WTC11 (cell line): Measurements from ENCODE around the gene ZBTB47. TPM values are rescaled to one million over a fixed set of nuclear protein-coding genes. Genes with fewer than 3 reads are reported as not detected.

Experiments used
- ATAC-seq: fragments of 200-7000 bp; cut with Tn5 transposase; 2 replicates; pipeline ENCODE4 v1.10.0; 2021; ENCODE audit warnings: mild to moderate bottlenecking, moderate library complexity
- CTCF ChIA-PET: fragments of 300-600 bp; sonication (Branson Sonifier 250); formaldehyde crosslinking; loops from one replicate; lab custom pipeline; 2021; ENCODE audit warnings: antibody characterized with exemption; lab: Charles Lee
- POLR2A ChIA-PET: fragments of 350-600 bp; sonication (Branson Sonifier 250); formaldehyde crosslinking; loops from one replicate; lab custom pipeline; 2021; ENCODE audit warnings: antibody characterized with exemption; lab: Charles Lee
- DNase-seq: peaks from one replicate; pipeline ENCODE4 v3.0.0; 2021; ENCODE audit warnings: low spot score
- H3K27ac Mint-ChIP-seq: 2 replicates; pipeline ENCODE4 v1.8.0; 2021; ENCODE audit warnings: mixed read lengths
- H3K27me3 Mint-ChIP-seq: 2 replicates; pipeline ENCODE4 v1.8.0; 2021; ENCODE audit warnings: low read depth, mild to moderate bottlenecking, moderate library complexity, mixed read lengths
- H3K36me3 Mint-ChIP-seq: 2 replicates; pipeline ENCODE4 v1.8.0; 2021; ENCODE audit warnings: mixed read lengths
- H3K4me1 Mint-ChIP-seq: 2 replicates; pipeline ENCODE4 v1.8.0; 2022; ENCODE audit warnings: mixed read lengths
- H3K4me3 Mint-ChIP-seq: 2 replicates; pipeline ENCODE4 v1.8.0; 2021; ENCODE audit warnings: mild to moderate bottlenecking, moderate library complexity, mixed read lengths
- H3K9me3 Mint-ChIP-seq: 2 replicates; pipeline ENCODE4 v1.8.0; 2021; ENCODE audit warnings: mixed read lengths
- ATF2 ChIP-seq: sonication (generic); formaldehyde crosslinking; IDR thresholded peaks from 2 replicates; pipeline ENCODE4 v1.8.1; 2022; ENCODE audit warnings: low read depth, missing genetic modification reagents, borderline replicate concordance
- ATF3 ChIP-seq: sonication (generic); formaldehyde crosslinking; conservative IDR thresholded peaks from 2 replicates; pipeline ENCODE4 v1.8.1; 2022; ENCODE audit warnings: mild to moderate bottlenecking, missing genetic modification reagents
- CTCF ChIP-seq: fragments of 200-600 bp; IDR thresholded peaks from 2 replicates; pipeline ENCODE4 v1.8.0; 2022; ENCODE audit warnings: antibody characterized with exemption
- ERG ChIP-seq: fragments of 250-450 bp; sonication (Bioruptor Pico); IDR thresholded peaks from 2 replicates; pipeline ENCODE4 v1.8.0; 2021; ENCODE audit warnings: mild to moderate bottlenecking
- ESRRA ChIP-seq: sonication (generic); formaldehyde crosslinking; IDR thresholded peaks from 2 replicates; pipeline ENCODE4 v1.8.1; 2022; ENCODE audit warnings: mild to moderate bottlenecking, missing genetic modification reagents, borderline replicate concordance
- FOXJ3 ChIP-seq: sonication (generic); formaldehyde crosslinking; IDR thresholded peaks from 2 replicates; pipeline ENCODE4 v1.9.0; 2021; ENCODE audit warnings: missing genetic modification reagents, mild to moderate bottlenecking, borderline replicate concordance
- GRHL2 ChIP-seq: fragments of 250-450 bp; sonication (Bioruptor Pico); IDR thresholded peaks from 2 replicates; pipeline ENCODE4 v1.8.0; 2022; ENCODE audit warnings: mild to moderate bottlenecking, moderate library complexity; ENCODE audit not compliant: insufficient replicate concordance, severe bottlenecking
- SP1 ChIP-seq: sonication (generic); formaldehyde crosslinking; conservative IDR thresholded peaks from 2 replicates; pipeline ENCODE4 v1.8.1; 2022; ENCODE audit warnings: missing genetic modification reagents
- TCF7 ChIP-seq: sonication (generic); formaldehyde crosslinking; IDR thresholded peaks from 2 replicates; pipeline ENCODE4 v1.8.0; 2022; ENCODE audit warnings: mild to moderate bottlenecking, low read depth, missing genetic modification reagents, moderate library complexity
- ZNF138 ChIP-seq: sonication (generic); formaldehyde crosslinking; conservative IDR thresholded peaks from 2 replicates; pipeline ENCODE4 v1.8.1; 2022; ENCODE audit warnings: mild to moderate bottlenecking, moderate library complexity, missing genetic modification reagents
- ZNF317 ChIP-seq: sonication (generic); formaldehyde crosslinking; IDR thresholded peaks from 2 replicates; pipeline ENCODE4 v1.8.1; 2023; ENCODE audit warnings: low read depth, mild to moderate bottlenecking, moderate library complexity, missing genetic modification reagents, borderline replicate concordance
- ZNF532 ChIP-seq: fragments of 250-450 bp; sonication (Bioruptor Pico); IDR thresholded peaks from 2 replicates; pipeline ENCODE4 v1.9.0; 2021; ENCODE audit warnings: mild to moderate bottlenecking, borderline replicate concordance
- total RNA-seq: library from RNA; stranded (reverse); gene quantifications from 3 replicates; pipeline ENCODE4 v1.2.3, GENCODE V29; 2021
- TF ChIP-seq, protein P1 (sequence below): sonication (generic); formaldehyde crosslinking; IDR thresholded peaks from 2 replicates; pipeline ENCODE4 v1.8.0; 2022; ENCODE audit warnings: mild to moderate bottlenecking, missing genetic modification reagents

Gene ZBTB47
- total RNA-seq, 1 experiment from 2014 or later: 5.2 TPM

DNA sequence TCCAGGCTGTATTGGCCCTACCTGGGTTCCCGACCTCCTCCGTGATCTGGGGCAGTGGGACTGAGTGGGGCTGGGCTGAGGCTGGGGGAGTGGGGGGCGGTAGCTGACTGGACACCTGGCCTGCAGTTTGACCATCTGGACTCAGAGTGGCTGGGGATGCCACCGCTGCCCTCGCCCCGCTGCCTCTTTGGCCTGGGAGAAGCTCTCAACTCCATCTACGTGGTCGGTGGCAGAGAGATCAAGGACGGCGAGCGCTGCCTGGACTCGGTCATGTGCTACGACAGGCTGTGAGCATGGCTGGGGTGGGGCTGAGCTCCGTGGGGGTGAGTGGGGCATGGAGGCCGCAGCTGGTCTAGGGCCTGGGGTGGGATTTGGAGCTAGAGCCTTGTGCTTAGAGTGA is 34.5 kb downstream of the ZBTB47 start:
- ATAC-seq (no peak), DNase-seq (no peak)
- Mint-ChIP-seq H3K4me1 (peaks cover 18% of the 10 kb centered on the region), H3K4me3 (no peak overlapping the region), H3K27me3 (peaks cover 3% of the 10 kb centered on the region), H3K36me3 (no peaks in the 10 kb centered on the region), H3K9me3 (no peaks in the 10 kb centered on the region), H3K27ac (no peak overlapping the region)
- ChIA-PET CTCF (interaction anchor here (1.1 to 1.2 kb wide), 2 partner anchors 56 to 75 kb away, joined by 3 to 6 read pairs; no protein-coding TSS in a partner anchor), POLR2A (interaction anchor here (0.9 kb wide), 1 partner anchor 36 kb away, joined by 4 read pairs; no protein-coding TSS in a partner anchor)
- TF ChIP-seq ESRRA (no peak), GRHL2 (CRISPR knock-in tag) (no peak), ZNF138 (CRISPR knock-in tag) (no peak), SP1 (CRISPR knock-in tag) (no peak), ATF2 (CRISPR knock-in tag) (no peak), ERG (CRISPR knock-in tag) (no peak), ZNF532 (CRISPR knock-in tag) (no peak), FOXJ3 (CRISPR knock-in tag) (no peak), CTCF (no peak), TCF7 (CRISPR knock-in tag) (no peak), ZNF317 (CRISPR knock-in tag) (no peak), ATF3 (no peak)
- TF ChIP-seq, protein P1, sequence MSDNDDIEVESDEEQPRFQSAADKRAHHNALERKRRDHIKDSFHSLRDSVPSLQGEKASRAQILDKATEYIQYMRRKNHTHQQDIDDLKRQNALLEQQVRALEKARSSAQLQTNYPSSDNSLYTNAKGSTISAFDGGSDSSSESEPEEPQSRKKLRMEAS (CRISPR knock-in tag): no peak
